ENCODE measurements around the gene ATP2C2.
A peak's percentile ranks its signal among the peaks of the same experiment; 100 is the strongest.
"Not testable (repeated sequence)": the region's sequence is repeated elsewhere in the genome, so short reads cannot be mapped to it uniquely, and the experiment has no call there.

ATP2C2 gene

DNA sequence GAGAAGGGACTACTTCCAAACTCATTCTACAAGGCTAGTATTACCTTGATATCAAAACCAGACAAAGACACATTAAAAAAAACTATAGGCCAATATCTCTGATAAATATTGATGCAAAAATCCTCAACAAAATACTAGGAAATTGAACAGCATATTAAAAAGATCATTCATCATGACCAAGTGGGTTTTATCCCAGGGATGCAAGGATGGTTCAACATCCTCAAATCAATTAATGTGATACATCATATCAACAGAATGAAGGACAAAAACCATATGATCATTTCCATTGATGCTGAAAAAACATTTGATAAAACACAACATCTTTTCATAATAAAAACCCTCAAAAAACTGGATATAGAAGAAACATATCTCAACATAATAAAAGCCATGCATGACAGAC is 31.1 kb upstream of the ATP2C2 start:
- intact Hi-C loops (cut with DNase I); DNase-seq: not testable (repeated sequence)

DNA sequence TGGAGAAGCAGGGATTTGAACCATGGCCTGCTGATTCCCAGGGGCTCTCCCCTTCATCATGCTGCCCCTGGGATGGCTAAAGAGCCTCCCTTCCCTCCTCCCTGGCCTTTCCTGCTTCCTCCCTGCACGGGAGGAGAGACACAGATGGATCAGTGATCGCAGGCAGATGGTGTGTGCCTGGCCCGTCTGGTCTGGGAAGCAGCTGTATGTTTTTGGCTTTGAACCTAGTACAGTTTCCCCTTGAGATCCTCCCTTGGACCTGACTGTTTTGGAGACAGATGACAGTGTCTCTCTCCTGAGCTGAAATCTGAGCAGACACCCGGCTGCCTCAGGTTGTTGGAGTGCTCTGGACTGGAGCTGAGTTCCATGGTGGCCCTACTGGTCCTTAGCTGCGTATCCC is 29.0 kb upstream of the ATP2C2 start:
- DNase-seq = peak in 2 of 10 donors; percentile 27 to 77
- intact Hi-C loops (cut with DNase I) = no loop called here

- intact Hi-C loops (cut with DNase I) = no loop called here
- peak in 2 of 10 donors; percentile 46 to 67 for DNase-seq
These were observed 28.6 kb upstream of the ATP2C2 start for GRCh38 chr16:84339766-84340165.

DNA sequence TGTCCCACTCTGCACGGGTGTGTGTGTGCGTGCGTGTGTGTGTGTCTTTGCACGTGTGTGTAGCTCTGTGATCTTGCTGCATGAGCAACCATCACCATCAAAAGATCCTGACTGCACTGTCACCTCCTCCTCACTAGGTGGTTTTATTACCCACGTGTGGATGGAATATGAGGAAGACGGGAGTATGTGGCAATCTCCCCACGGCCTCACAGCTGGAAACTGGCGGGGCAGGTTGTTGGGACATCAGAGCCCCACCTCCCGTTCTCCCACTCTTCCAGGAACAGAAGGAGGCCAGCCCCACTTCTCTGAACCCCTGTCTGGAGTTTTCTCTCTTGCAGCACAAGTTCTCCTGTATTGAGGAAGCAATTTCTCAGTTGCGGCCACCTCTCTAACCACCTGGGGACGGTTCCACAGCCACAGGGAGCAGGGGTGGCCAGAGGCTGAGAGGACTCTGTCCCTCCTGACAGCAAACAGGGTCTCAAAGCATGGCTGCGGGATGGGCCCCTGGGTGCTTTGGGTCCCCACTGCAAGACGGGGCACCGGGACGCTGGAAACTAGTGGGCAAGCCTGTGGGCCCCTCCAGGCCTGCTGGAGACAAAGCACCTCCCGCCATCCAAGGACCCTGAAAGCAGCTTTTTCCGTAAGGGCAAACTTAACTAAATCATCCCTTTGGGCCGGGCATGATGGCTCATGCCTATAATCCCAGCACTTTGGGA is 27.9 kb upstream of the ATP2C2 start:
- intact Hi-C loops (cut with DNase I) = no loop called here

DNA sequence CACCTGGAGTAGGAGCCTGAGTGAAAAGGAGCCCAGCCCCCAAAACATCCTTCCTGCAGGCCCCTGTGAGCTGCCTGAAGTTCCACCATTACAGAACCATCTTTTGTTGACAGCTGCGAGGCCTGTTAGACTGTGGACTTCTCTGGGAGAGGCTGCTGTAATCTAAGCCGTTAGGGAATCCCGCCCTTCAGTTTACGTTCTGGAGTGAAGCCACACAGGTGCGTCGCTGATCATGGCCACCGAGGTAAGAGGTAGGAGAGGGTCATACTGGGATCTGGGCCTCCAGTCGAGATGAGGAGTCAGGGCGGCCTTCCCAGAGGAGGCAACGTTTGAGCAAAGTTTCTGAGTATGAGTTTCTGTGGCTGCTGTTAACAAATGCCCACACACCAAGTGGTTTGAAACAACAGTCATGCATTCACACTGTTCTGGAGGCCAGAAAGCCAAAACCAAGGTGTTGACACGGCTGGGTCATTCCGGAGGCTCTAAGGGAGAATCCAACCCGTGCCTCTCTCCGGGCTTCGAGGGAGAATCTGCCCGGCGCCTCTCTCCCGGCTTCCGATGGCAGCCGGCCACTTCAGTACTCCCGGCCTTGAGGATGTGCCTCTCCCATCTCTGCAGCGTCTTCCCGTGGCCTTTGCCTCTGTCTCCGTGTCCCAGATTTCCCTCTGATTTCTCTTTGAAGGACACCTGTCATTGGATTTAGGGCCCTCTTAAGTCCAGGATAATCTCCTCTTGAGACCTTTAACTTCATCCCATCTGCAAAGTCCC is 26.6 kb upstream of the ATP2C2 start:
- peak in 2 of 10 donors; percentile 45 to 57 for DNase-seq
- intact Hi-C loops (cut with DNase I) = no loop called here

More for the DNA sequence above, 27.9 kb upstream of the ATP2C2 start:
- peak in 2 of 10 donors; percentile 55 to 73 for DNase-seq

GRCh38 chr16:84343800-84344199 is 24.5 kb upstream of the ATP2C2 start:
- DNase-seq = peak in 3 of 10 donors; percentile 11 to 52 (median 39)
- intact Hi-C loops (cut with DNase I) = not testable (repeated sequence)

GRCh38 chr16:84344781-84345180 is 23.6 kb upstream of the ATP2C2 start:
- intact Hi-C loops (cut with DNase I) = no loop called here
- peak in 3 of 10 donors; percentile 7 to 66 (median 41) for DNase-seq

DNA sequence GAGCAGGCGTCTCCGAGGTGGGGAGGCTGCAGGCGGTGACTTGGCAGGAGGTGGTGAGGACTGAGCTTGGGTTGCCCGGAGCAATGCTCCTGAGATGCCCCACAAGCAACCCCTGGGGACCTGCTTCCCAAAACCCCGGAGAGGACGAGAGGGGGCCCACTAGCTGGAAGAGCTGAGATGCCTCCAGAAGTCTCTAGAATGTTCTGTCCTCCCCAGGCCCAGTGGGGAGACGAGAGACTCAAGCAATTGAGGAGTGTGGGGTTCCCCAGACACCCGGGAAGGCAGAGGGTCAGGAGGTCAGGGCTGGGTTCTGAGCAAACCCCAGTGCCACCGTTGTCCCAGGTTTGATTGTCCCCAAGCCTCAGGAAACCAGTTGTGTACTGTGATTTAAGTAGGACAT is 21.2 kb upstream of the ATP2C2 start:
- intact Hi-C loops (cut with DNase I) = no loop called here
- peak in 2 of 10 donors; percentile 54 to 72 for DNase-seq

DNA sequence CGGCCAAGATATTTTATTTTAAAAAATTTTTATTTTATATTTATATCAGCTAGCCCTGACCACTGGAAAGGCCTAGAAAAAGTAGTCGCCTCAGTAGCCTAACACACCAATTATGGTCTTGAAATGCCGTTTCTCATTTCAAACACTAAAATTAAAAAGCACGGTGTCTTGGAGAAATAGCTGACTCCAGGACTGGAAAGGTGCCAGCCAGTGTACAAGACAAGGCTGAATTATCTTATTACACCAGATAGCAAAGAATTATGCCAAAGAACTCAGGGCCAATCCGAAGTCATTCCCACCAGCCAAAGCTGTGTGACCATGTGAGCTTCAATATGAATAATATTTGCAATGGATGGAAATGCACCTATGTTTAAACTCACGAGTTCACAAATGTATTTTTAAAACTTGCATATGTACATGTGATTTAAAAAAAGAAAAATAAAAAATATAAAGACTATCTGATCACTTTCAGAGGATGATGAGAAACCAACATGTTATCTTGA is 19.9 kb upstream of the ATP2C2 start:
- peak in 1 of 10 donors; percentile 1 for DNase-seq
- intact Hi-C loops (cut with DNase I) = no loop called here

- intact Hi-C loops (cut with DNase I) = no loop called here
- peak in 2 of 10 donors; percentile 34 to 43 for DNase-seq
These were observed 18.3 kb upstream of the ATP2C2 start for GRCh38 chr16:84349862-84350684.

DNA sequence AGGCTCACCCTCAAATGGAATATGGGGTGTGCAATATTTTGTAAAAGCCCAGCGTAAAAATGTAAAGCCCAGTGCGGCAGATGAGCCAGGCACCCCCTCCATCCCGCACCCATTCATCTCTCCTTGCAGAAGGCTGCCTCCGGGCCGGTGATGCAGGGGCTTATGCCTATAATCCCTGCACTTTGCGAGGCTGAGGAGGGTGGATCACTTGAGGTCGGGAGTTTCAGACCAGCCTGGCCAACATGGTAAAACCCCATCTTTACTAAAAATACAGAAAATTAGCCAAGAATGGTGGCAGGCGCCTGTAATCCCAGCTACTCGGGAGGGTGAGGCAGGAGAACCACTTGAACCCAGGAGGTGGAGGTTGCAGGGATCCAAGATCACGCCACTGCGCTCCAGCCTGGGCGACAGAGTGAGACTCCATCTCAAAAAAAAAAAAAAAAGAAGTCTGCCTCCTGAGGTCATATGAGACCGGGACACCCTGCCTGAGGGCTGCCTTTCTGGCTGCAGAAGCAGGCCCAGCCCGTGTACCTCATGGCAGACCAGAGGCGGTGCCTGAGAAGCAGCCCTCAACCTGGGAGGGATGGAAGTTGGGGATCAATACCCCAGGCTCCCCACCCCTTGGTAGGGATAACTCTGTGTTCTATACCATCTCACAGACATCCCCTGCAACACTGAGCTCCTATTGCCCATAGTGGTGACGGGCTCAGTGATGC is 17.5 kb upstream of the ATP2C2 start:
- DNase-seq = peak in 2 of 10 donors; percentile 66 to 73
- intact Hi-C loops (cut with DNase I) = no loop called here

DNA sequence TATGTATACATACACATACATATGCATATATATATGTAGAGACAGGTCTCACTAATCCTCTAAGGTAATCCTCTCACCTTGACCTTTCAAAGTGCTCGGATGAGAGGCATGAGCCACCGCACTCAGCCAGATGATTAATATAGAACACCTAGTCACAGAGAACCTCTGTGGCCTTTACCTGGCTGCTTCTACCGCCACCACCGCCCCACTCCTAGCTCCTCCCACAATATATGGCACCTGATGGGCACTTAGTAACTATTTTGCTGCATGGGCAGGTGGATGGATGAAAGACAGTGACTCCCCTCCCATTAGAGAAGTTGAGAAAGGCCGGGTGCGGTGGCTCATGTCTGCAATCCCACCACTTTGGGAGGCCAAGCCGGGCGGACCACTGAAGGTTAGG is 16.7 kb upstream of the ATP2C2 start:
- DNase-seq = peak in 2 of 10 donors; percentile 23 to 62

GRCh38 chr16:84354306-84354705 is 14.0 kb upstream of the ATP2C2 start:
- peak in 2 of 10 donors; percentile 55 to 82 for DNase-seq
- intact Hi-C loops (cut with DNase I) = no loop called here

More for the DNA sequence above, 16.7 kb upstream of the ATP2C2 start:
- intact Hi-C loops (cut with DNase I) = no loop called here

- DNase-seq = peak in 2 of 10 donors; percentile 3 to 19
- intact Hi-C loops (cut with DNase I) = loop anchor here (5.0 kb wide), 1 partner anchor 52 kb away; no protein-coding TSS in a partner anchor
These were observed 13.2 kb upstream of the ATP2C2 start for GRCh38 chr16:84355149-84355548.

DNA sequence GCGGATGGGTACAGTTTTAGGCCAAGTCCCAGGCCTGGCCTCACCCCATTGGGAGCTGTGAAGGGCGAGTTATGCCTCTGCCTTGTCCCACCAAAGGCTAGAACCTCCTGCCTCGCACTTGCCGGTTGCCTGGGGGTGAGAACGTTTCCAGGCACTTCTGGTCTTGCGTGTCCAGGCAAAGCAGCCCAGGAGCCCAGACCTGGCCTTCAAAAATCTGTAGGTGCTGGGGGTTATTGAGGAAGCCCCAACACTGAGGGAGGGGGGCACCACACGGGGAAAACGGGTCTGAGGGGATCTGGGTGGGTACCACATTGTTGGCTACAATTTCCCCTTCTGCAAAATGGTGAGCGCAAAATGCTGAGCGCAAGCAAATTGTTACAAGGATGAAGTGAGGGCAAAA is 12.2 kb upstream of the ATP2C2 start:
- intact Hi-C loops (cut with DNase I) = loop anchor here (5.0 kb wide), 1 partner anchor 51 kb away; no protein-coding TSS in a partner anchor

DNA sequence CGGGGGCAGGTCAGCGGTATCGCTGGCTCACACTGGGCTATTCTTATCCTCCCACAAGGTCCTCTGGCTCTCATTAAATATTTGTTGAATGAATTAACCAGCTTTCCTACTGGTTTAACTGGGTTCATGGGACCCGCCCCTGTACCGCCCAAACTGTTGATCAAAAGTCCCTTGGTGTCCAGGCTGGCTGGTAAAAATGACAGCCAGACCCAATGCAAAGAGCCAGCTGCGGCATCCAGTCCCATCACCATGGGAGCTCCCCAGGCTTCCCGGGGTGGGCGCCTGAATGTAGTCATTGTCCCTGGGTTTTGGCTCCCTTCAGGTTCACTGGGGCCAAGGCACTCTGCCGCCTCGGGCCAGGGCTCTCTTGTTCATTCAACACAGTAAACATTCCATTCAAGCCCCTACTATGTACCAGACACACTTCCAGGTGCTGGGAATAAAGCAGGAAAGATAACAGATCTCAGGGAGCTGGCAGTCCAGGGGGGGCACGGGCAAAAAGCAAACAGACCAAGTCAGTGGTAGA is 11.7 kb upstream of the ATP2C2 start:
- intact Hi-C loops (cut with DNase I) = loop anchor here (5.0 kb wide), 1 partner anchor 51 kb away; no protein-coding TSS in a partner anchor
- DNase-seq = peak; percentile 79 to 98 (median 86)

More for the DNA sequence above, 12.2 kb upstream of the ATP2C2 start:
- peak in 2 of 10 donors; percentile 79 to 84 for DNase-seq

DNA sequence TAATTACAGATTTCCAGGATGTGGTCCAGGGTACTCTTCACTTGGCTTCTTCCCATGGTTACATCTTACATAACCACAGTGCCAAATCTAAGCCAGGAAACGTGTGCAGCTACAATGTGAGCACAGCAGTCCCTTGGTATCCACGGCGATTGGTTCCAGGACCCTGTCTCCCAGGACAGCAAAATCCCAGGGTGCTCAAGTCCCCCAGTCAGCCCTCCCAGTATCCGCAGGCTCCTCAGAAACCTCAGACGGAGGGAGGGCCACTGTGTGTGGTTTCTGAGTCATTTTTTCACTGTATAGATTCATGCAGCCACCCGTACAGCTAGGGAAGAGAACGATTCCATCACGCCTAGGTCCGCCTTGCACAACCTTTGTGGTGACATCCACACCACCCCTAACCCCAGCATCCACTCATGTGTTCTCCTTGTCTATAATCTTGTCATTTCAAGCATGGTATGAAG is 11.1 kb upstream of the ATP2C2 start:
- peak in 2 of 10 donors; percentile 30 to 80 for DNase-seq
- intact Hi-C loops (cut with DNase I) = loop anchor here (5.0 kb wide), 1 partner anchor 50 kb away; no protein-coding TSS in a partner anchor

- peak in 2 of 10 donors; percentile 58 to 83 for DNase-seq
- intact Hi-C loops (cut with DNase I) = loop anchor here (5.0 kb wide), 1 partner anchor 49 kb away; no protein-coding TSS in a partner anchor
These were observed 9.6 kb upstream of the ATP2C2 start for GRCh38 chr16:84358601-84359295.
